Measurements from ENCODE around the gene KRABD2.
A peak's percentile ranks its signal among the peaks of the same experiment; 100 is the strongest.
"Not testable (repeated sequence)": the region's sequence is repeated elsewhere in the genome, so short reads cannot be mapped to it uniquely, and the experiment has no call there.

The KRABD2 gene

GRCh38 chr17:8360751-8361150, 15.8 kb downstream of the KRABD2 start:
- DNase-seq (ENCODE audit: low read depth): no peak

GRCh38 chr17:8360260-8360659, 16.2 kb downstream of the KRABD2 start:
- no peak for DNase-seq (ENCODE audit: low read depth)

- peak; percentile 89 for DNase-seq (ENCODE audit: low read depth)
Measured at GRCh38 chr17:8359769-8360168, 16.7 kb downstream of the KRABD2 start.

GRCh38 chr17:8357910-8358309, 18.6 kb downstream of the KRABD2 start:
- no peak for DNase-seq (ENCODE audit: low read depth)

GRCh38 chr17:8354236-8354635, 22.3 kb downstream of the KRABD2 start:
- no peak for DNase-seq (ENCODE audit: low read depth)

GRCh38 chr17:8353736-8354135, 22.8 kb downstream of the KRABD2 start:
- no peak for DNase-seq (ENCODE audit: low read depth)

GRCh38 chr17:8350339-8350738, 26.2 kb downstream of the KRABD2 start:
- no peak for DNase-seq (ENCODE audit: low read depth)

- DNase-seq (ENCODE audit: low read depth): not testable (repeated sequence)
Measured at GRCh38 chr17:8347001-8347400, 29.5 kb downstream of the KRABD2 start.

GRCh38 chr17:8345951-8346665, 30.4 kb downstream of the KRABD2 start:
- no peak for DNase-seq (ENCODE audit: low read depth)

- no peak for DNase-seq (ENCODE audit: low read depth)
Measured at GRCh38 chr17:8345052-8345690, 31.3 kb downstream of the KRABD2 start.

- DNase-seq (ENCODE audit: low read depth): no peak
Measured at GRCh38 chr17:8341456-8341855, 35.0 kb downstream of the KRABD2 start.

- DNase-seq (ENCODE audit: low read depth): no peak
Measured at GRCh38 chr17:8339540-8339939, 37.0 kb downstream of the KRABD2 start, which contains the start of gene ODF4. TSS of gene ODF4 (plus strand) at chr17:8339840. CDS start at chr17:8340052, 212 bp downstream.

GRCh38 chr17:8338753-8339140, 37.8 kb downstream of the KRABD2 start:
- no peak for DNase-seq (ENCODE audit: low read depth)

GRCh38 chr17:8337802-8338752, 38.4 kb downstream of the KRABD2 start:
- DNase-seq (ENCODE audit: low read depth): no peak

GRCh38 chr17:8333281-8333680, 43.2 kb downstream of the KRABD2 start:
- DNase-seq (ENCODE audit: low read depth): no peak

- DNase-seq (ENCODE audit: low read depth): no peak
Measured at GRCh38 chr17:8332688-8333087, 43.8 kb downstream of the KRABD2 start.

- no peak for DNase-seq (ENCODE audit: low read depth)
Measured at GRCh38 chr17:8332128-8332527, 44.4 kb downstream of the KRABD2 start.

GRCh38 chr17:8327303-8327649, 49.2 kb downstream of the KRABD2 start:
- no peak for DNase-seq (ENCODE audit: low read depth)

Measured in ELR (cell line).